Measurements from ENCODE around the gene TAF13.
"Not testable (repeated sequence)": the region's sequence is repeated elsewhere in the genome, so short reads cannot be mapped to it uniquely, and the experiment has no call there.

The TAF13 gene

DNA sequence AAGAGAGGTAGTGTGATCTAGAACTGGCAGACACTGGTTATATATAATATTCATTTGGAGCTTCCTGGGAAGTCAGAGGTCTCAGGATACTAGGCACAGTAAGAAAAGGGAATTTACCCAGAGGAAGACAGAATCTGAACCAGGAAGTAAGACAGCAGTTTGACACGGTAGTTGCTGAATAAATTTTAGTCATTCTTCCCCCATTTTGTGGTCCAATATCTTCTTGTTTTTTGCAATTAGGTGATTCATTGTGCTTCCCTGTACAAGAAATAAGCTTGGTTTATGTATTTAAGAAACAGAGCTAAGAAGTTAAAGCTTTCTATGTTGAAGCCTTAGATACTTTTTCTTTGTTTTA, 16.0 kb upstream of the TAF13 start:
- no peak for DNase-seq (ENCODE audit: low read depth in 2 of 3, low spot score in 2 of 3)

DNA sequence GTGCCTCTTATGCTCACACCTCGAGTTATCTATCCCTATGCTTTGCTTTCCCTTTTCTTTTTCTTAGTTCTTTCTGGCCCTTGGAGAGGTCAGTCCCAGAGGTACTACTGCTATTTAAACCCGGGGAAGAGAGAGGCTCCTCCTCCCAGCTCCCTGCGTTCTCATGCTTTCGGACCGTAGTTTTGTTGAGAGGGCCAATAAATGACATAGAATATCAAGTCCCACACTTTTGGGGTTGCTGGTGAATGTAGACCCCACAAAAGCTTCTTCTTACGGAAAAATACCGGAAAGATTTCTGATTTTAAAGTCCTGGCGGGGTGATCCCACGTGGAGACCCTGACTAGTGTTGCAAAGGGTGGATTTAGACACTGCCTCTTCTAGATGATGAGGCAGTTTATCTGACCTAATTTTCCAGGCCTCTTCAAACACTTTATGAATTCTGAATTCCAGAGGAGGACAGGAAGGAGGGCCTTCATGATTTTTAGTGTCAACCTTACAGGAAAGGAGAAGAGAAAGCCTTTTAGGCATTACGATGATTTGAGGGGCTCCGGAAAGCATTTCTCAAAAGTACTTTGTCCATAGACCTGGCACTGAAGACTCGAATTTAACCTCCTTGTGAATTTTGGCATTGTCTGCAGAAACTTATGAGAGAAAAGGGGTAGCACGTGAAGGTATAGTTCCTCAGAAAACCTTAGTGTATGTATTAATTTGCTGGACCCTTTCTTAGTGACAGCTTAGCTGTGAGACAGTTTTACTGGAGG, 15.5 kb upstream of the TAF13 start:
- DNase-seq (ENCODE audit: low read depth in 2 of 3, low spot score in 2 of 3) = no peak

DNA sequence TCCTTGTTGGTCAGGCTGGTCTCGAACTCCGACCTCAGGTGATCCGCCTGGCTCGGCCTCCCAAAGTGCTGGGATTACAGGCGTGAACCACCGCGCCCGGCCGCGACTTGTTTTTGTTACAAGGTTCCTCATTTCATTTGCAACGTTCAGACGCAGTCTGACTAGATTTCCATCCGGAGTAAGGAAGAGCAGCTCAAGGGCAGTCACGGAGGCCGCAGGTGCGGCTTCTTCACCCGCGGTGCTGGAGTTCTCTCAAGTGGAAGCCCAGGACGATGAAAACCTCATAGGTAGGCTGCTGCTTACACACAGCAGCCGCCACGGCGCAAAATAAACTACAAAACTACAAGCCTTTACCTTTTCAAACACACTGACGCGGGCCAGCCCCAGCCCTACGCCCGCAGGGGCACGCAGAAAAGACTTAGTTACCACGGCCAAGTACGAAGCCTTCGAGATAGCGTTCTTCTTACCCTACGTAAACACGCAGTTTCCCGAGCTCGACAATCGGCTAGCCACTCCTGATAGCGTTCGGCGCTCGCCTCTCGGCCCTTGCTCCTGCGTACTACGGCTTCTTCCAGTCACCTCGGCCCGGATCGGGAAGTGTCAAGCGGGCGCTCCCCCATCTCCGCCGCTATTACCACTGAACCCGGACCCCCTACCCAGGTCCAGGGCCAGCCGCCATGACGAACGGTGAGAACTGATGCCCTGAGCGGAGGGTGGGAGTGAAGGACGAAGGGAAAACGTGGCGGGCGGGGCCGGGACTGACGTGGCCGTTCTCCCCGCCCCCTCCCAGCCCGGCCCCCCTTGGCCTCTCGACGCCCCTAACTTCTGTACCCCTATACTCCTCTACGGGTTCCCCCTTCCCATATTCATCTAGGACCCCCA, 14.6 kb upstream of the TAF13 start, which contains the start of gene TMEM167B:
TMEM167B (plus strand) TSS at position 569 of the 882 bp plus-strand sequence; CDS start at position 678, 109 bp downstream.
- DNase-seq (ENCODE audit: low read depth in 2 of 3, low spot score in 2 of 3) = peak; percentile 60 to 72 (median 72)

DNA sequence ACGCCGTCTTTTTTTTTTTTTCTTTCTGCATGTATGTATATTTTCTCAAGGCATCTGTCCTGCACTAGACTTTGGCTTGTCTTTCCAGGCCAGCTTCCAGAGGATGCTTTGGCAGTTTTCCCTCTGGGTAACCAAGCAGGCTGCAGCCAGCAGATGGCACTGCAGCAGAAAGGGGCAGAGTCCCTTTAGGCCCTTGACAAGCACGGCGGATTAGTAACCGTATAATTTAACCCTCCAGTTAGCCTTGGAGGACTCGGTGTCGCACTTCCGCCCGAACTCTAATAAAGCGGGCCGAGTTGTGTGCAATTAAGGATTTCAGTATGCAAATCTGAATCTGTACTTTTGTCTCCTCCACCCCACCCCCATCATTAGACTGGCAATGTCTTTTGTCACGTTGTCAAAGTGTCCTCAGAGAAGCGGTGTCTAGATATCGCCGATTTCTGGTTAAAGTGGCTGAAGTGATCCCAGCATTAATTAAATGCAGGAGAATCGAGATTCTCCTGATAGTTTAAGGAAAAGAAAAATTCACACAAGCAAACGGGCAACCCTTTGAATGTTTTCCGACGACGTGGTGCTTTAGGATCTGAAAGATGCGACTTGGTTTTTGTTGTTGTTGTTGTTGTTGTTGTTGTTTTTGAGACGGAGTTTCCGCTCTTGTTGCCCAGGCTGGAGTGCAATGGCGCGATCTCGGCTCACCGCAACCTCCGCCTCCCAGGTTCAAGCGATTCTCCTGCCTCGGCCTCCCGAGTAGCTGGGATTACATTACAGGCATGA, 13.6 kb upstream of the TAF13 start:
- peak in 1 of 3 experiments; percentile 15 for DNase-seq (ENCODE audit: low read depth in 2 of 3, low spot score in 2 of 3)

DNA sequence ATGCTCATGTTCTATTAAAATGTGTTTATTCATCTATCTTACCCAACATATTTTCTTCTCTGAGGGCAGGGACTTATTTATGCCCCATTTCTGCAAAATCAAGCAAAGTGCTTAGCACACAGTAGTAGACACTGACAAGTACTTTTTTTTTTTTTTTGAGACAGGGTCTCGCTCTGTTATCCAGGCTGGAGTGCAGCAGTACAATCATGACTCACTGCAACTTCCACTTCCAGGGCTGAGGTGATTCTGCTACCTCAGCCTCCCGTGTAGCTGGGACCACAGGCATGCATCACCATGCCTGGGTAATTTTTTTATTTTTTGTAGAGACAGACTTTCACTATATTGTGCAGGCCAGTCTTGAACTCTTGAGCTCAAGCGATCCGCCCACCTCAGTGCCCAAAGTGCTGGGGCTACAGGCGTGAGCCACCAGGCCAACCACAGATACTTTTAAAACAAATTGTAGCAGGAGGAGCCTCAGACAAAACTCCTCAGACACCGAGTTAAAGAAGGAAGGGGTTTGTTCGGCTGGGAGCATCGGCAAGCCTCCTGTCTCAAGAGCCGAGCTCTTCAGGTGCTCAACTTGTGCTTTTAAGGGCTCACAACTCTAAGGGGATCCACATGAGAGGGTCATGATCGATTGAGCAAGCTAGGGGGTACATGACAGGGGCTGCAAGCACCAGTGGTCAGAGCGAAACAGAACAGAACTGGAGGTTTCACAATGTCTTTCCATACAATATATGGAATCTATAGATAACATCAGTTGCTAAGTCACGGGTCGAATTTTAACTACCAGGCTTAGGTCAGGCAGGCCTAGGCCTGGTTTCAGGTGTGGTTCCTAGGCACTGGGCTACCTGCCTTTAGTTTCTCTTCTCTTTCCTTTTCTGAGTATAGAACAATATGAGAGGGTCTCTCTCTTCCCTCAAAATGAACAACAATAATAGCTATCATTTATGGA, 9.0 kb upstream of the TAF13 start:
- no peak for DNase-seq (ENCODE audit: low read depth in 2 of 3, low spot score in 2 of 3)

DNA sequence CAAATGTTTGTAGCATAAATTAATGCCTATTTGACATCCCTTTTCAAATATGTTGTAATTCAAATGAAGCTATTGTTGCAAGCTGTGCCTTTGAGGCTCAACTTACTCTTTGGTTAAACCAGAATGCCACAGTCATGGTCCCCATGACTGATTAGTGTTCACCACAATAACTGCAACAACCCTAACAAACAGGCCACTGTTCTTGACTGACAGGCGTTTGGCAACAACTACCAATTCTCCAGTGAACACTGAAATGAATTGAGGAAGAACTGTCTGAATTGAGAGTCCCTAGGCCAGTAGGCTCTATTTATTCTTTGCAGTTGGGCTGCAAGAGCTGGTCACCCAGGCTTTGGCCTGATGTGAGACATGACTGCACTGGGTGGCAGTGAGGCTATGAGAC, 8.1 kb upstream of the TAF13 start:
- DNase-seq (ENCODE audit: low read depth in 2 of 3, low spot score in 2 of 3) = no peak

DNA sequence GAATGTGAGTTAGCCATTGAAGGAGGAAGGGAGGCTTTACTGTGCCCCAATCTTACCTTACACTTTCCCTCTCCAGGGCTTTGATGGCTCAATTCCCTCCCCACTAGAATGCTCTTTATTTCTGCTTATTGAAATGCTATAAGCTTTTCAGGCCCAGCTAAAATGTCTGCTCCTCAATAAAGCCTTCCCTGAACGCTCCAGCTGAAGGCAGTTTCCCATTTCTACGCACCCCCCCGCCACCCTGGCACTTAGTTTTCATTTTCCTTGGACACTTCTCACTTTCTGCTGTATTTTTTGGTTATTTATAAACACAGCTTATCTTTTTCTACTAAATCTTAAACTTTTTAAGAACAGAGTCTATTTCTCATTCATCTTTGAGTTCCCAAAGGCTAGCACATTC, 7.7 kb upstream of the TAF13 start:
- no peak for DNase-seq (ENCODE audit: low read depth in 2 of 3, low spot score in 2 of 3)

DNA sequence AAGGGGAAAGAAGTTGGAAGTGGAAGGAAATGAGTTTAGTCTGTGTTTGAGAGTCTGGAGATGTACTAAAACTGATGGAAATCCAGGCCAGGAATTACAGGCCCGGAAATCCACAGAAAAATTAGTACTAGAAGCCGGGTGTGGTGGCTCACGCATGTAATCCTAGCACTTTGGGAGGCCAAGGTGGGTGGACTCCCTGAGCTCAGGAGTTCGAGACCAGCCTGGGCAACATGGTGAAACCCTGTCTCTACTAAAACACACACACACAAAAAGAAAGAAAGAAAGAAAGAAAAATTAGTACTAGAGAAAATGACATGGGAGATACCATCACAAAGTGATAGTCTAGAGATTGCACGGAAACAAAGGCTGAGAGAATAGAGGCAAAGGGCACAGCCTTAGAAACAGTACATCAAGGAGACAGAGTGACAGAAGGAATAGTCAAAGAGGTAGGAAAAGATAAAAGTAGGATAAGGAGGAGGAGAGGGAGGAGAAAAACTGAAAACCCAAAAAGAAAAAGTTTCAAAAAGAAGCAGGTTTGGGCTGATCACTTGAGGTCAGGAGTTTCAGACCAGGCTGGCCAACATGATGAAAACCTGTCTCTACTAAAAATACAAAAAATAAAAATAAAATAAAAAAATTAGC, 4.8 kb upstream of the TAF13 start:
- no peak for DNase-seq (ENCODE audit: low read depth in 2 of 3, low spot score in 2 of 3)

DNA sequence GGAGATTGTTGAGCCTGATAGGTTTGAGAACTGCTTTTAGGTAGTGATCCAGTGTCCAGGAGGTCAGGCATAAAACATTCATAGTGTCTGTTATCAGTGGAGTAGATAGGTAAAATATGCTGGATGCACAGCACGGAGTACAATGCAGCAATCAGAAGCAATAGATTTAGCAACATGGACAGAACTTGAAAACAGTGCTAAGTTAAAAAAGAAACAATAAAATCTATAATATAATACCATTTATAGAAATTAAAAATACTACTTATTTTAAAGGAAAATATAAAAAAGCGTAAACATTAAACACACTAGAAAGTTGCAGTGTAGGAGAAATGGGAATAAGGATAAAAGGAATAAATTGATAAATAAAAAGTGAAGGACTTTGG, 3.4 kb upstream of the TAF13 start:
- DNase-seq (ENCODE audit: low read depth in 2 of 3, low spot score in 2 of 3) = no peak

DNA sequence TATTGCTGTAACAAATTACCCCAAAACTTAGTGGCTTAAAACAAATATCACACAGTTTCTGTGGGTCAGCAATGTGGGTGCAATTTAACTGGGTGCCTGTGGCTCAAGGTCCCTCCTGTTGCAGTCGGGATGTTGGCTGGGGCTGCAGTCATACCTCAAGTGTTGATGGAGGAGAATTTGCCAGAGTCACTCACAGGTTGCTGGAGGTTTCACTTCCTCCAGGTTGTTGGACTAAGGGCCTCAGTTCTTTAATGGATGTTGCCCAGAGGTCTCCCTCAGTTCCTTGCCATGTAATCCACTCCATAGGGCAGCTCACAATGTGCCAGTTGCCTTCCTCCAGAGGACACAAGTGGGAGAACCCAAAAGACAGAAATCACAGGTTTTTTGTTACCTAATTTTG, 2.5 kb upstream of the TAF13 start:
- DNase-seq (ENCODE audit: low read depth in 2 of 3, low spot score in 2 of 3) = no peak

DNA sequence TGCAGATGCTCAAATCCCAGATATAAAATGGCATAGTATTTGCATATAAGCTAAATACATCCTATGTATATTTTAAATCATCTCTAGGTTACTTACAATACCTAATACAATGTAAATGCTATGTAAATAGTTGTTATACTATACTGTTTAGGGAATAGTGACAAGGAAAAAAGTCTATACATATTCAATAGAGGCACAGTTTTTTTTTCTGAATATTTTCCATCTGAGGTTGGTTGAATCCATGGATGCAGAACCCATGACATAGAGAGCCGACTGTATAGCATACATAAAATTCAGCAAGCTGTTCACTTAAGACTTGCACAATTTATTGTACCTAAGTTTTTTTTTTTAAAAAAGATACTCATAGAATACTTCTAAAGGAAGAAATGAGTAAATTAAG, 6.5 kb downstream of the TAF13 start:
- no peak for DNase-seq (ENCODE audit: low read depth in 2 of 3, low spot score in 2 of 3)

DNA sequence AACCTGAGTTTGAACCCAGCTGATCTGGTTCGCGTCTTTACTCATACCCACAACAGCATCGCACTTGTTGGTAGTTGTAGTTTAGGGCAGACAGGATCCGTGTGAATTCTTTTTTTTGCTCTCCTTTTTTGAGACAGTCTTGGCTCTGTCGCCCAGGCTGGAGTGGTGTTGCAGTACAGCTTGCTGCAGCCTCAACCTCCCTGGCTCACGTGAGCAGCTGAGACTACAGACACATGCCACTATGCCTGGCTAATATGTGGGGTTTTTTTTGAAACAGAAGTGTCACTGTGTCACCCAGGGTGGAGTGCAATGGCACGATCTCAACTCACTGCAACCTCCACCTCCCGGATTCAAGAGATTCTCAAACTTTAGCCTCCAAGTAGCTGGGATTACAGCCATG, 7.9 kb downstream of the TAF13 start:
- no peak for DNase-seq (ENCODE audit: low read depth in 2 of 3, low spot score in 2 of 3)

DNA sequence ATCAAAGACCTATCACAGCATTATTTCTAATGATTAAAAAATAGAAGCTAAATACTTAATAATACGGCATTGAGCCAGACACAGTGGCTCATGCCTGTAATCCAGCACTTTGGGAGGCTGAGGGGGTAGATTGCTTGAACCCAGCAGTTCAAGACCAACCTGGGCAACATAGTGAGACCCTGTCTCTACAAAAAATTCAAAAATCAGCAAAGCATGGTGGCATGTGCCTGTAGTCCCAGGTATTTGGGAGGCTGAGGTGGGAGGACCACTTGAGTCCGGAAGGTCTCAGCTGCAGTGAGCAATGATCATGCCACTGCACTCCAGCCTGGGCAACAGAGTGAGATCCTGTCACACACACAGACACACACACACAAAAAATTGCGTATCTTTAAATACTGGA, 10.7 kb downstream of the TAF13 start:
- no peak for DNase-seq (ENCODE audit: low read depth in 2 of 3, low spot score in 2 of 3)

DNA sequence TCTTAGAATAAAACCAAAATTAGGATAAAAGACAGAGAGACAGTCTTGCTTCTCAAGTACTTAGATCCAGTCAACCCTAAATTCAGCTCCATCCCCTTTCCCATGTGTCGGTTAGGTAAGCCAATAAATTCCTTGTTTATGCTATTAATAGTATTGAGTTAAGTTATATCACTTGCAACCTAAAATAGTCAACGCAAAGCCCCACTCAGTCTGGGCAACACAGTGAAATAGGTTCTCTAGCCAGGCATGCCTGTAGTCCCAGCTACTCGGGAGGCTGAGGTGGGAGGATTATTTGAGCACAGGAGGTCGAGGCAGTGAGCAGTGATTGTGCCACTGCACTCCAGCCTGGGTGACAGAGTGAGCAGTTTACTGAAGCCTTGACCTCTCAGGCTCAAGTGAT, 14.6 kb downstream of the TAF13 start:
- DNase-seq (ENCODE audit: low read depth in 2 of 3, low spot score in 2 of 3) = no peak

DNA sequence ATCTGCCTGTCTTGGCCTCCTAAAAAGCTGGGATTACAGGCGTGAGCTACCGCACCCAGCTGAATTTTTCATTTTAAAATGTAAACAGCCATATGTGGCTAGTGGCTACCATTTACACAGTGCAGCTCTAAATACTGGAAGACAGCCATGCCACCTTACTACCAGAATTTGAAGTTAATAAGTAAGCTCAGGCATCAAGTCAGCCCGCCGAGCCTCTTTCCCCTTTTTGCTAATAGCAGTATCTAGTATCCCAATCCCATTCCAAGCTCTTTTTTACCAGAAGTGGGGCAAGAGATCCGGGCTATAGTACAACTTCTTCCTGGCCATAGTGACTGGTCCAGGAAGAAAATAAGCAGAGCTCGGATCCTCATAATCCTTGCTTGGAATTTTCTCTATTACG, 15.1 kb downstream of the TAF13 start:
- no peak for DNase-seq (ENCODE audit: low read depth in 2 of 3, low spot score in 2 of 3)

DNA sequence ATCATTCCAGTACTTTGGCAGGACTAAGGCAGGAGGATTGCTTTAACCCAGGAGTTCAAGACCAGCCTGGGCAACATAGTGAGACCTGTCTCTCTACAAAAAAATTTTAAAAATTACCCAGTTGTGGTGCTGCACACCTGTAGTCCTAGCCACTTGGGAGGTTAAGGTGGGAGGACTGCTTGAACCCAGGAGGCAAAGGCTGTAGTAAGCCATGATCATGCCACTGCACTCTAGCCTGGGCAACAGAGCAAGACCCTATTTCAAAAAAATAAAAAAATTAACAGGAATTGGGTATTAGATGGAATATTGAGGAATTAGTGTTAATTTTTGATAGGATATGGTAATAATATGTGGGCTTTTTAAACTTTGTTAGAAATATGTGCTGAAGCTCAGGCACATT, 16.8 kb downstream of the TAF13 start:
- no peak for DNase-seq (ENCODE audit: low read depth in 2 of 3, low spot score in 2 of 3)

DNA sequence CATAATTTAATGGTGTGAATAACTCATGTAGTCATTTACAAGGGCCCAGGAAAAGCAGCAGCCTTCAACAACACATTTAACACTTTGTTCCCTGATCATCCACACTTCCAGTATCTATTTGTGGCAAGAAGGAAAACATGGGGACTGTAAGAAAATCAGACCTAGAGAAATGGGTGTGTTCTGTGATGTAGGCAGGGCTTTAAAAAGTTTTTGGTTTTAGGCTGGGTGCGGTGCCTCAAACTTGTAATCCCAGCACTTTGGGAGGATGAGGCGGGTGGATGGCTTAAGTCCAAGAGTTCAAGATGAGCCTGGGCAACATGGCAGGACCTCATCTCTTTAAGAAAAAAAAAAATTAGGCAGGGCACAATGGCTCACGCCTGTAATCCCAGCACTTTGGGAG, 19.7 kb downstream of the TAF13 start:
- DNase-seq (ENCODE audit: low read depth in 2 of 3, low spot score in 2 of 3) = no peak

DNA sequence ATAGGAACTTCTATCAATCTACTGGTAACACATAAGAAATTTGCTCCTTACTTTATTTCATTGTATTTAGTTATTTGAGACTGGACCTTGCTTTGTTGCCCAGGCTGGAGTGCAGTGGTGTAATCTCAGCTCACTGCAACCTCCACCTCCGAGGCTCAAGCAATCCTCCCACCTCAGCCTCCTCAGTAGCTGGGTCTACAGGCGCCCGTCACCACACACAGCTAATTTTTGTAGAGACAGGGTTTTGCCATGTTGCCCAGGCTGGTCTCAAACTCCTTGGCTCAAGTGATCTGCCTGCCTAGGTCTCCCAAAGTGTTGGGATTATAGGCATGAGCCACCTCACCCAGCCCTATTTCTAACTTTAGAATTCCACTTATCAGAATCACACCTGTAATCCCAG, 23.7 kb downstream of the TAF13 start:
- DNase-seq (ENCODE audit: low read depth in 2 of 3, low spot score in 2 of 3) = not testable (repeated sequence)

DNA sequence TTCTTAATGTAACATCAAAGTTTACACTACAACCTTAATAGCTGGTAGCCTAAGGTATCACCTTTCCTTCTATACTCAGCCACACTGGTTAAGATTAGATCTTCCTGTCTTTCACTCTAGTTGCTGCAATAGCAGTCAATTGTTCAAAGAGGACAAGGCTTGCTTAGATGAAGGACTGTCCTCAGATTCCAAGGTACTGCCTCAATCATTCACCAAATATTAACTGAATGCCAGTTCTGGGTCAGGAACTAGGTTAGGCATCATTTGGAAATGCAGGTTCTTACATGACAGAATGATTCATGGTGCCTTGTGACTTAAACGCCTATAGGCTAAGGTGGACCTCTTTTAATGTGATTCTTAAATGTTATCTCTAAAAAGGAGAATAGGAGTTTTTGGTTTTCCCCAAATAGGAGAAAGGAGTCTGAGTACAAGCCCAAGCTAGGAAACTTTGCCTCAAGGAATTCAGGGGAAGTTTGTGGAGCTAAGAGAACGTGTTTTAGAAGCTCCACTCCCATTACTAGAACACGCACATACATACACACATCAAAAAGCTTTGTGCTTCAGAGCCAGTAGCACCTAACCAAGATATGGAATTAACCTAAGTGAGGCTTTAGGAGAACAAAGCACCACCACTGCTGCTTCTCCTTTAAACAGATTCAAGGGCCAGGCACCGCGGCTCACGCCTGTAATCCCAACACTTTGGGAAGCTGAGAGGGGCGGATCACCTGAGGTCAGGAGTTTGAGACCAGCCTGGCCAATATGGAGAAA, 25.4 kb downstream of the TAF13 start:
- no peak for DNase-seq (ENCODE audit: low read depth in 2 of 3, low spot score in 2 of 3)
